ENCODE measurements around the gene KIF26B. TPM values are rescaled to one million over a fixed set of nuclear protein-coding genes. Genes with fewer than 3 reads are reported as not detected.

KIF26B gene
- total RNA-seq, 1 donor from 2014 or later, result 3.4 TPM

- H3K27ac Mint-ChIP-seq (ENCODE audit: unreplicated experiment), result no peak overlapping the region
- H3K9me3 Mint-ChIP-seq (ENCODE audit: unreplicated experiment), result no peaks in the 10 kb centered on the region
- peaks cover 6% of the 10 kb centered on the region for H3K27me3 Mint-ChIP-seq (ENCODE audit: unreplicated experiment)
- H3K36me3 Mint-ChIP-seq (ENCODE audit: low read depth, unreplicated experiment), result no peaks in the 10 kb centered on the region
- no peak for DNase-seq (ENCODE audit: low spot score)
- no peak overlapping the region for H3K4me3 Mint-ChIP-seq (ENCODE audit: unreplicated experiment)
- peaks cover 24% of the 10 kb centered on the region for H3K4me1 Mint-ChIP-seq (ENCODE audit: unreplicated experiment)
- no peak for TF ChIP-seq CTCF (IDR thresholded peaks at IDR 0.05; ENCODE audit: unreplicated experiment)
Observed at GRCh38 chr1:245751726-245752470, 597.1 kb downstream of the KIF26B start.

- no peaks in the 10 kb centered on the region for H3K36me3 Mint-ChIP-seq (ENCODE audit: low read depth, unreplicated experiment)
- no peak for TF ChIP-seq CTCF (IDR thresholded peaks at IDR 0.05; ENCODE audit: unreplicated experiment)
- no peak for DNase-seq (ENCODE audit: low spot score)
- no peak overlapping the region for H3K4me3 Mint-ChIP-seq (ENCODE audit: unreplicated experiment)
- H3K9me3 Mint-ChIP-seq (ENCODE audit: unreplicated experiment), result no peaks in the 10 kb centered on the region
- peaks cover 24% of the 10 kb centered on the region for H3K4me1 Mint-ChIP-seq (ENCODE audit: unreplicated experiment)
- no peak overlapping the region for H3K27ac Mint-ChIP-seq (ENCODE audit: unreplicated experiment)
- peaks cover 6% of the 10 kb centered on the region for H3K27me3 Mint-ChIP-seq (ENCODE audit: unreplicated experiment)
Observed at GRCh38 chr1:245752561-245752960, 597.8 kb downstream of the KIF26B start.

DNA sequence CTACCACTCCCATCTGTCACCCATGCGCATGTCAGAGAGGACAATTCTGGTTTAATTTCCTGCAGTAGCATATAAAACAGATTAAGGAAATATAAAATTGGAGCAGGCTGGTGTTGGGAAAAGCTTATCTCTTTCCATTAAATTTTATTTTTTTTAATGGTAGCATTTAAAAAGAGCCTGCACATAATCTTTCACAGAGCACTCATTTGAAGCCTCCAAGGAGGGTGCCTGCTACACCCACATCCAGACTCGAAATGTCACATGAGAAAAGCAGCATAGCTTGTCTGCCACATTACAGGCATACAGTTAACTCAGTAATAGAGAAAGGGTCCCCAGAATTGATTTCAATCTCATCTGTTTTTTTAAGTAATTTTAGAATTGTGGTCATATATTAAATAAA, 599.0 kb downstream of the KIF26B start:
- Mint-ChIP-seq H3K27ac (ENCODE audit: unreplicated experiment) (no peak overlapping the region), H3K4me3 (ENCODE audit: unreplicated experiment) (no peak overlapping the region), H3K4me1 (ENCODE audit: unreplicated experiment) (peaks cover 24% of the 10 kb centered on the region), H3K27me3 (ENCODE audit: unreplicated experiment) (peaks cover 6% of the 10 kb centered on the region), H3K36me3 (ENCODE audit: low read depth, unreplicated experiment) (no peaks in the 10 kb centered on the region), H3K9me3 (ENCODE audit: unreplicated experiment) (no peaks in the 10 kb centered on the region)
- no peak for TF ChIP-seq CTCF (IDR thresholded peaks at IDR 0.05; ENCODE audit: unreplicated experiment)
- DNase-seq (ENCODE audit: low spot score), result no peak

DNA sequence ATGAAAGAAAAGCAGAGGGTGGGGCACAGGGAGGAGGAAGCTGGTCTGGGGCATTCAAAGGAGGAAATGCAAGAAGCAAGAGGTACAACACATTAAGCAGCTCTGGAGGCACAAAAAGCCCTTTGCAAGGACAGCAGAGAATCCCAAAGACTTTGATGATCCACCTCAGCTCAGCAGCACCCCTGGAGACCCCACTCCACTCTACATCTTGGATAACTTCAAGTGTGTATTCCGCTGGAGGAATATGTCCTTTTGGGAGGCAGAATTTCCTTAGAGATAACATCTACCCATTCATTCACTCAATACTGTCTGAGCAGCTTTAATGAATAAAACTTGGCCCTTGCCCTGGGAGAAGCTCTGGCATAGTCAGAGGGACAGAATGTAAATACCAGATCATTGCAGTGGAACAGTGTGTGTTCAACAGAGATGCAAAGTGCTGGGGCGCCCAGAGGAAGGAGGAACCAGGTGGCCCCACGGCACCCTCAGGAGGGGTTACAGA, 599.7 kb downstream of the KIF26B start:
- DNase-seq (ENCODE audit: low spot score), result no peak
- H3K27ac Mint-ChIP-seq (ENCODE audit: unreplicated experiment), result no peak overlapping the region
- no peaks in the 10 kb centered on the region for H3K9me3 Mint-ChIP-seq (ENCODE audit: unreplicated experiment)
- TF ChIP-seq CTCF (IDR thresholded peaks at IDR 0.05; ENCODE audit: unreplicated experiment), result no peak
- H3K4me3 Mint-ChIP-seq (ENCODE audit: unreplicated experiment), result no peak overlapping the region
- no peaks in the 10 kb centered on the region for H3K36me3 Mint-ChIP-seq (ENCODE audit: low read depth, unreplicated experiment)
- H3K4me1 Mint-ChIP-seq (ENCODE audit: unreplicated experiment), result peaks cover 24% of the 10 kb centered on the region
- peaks cover 6% of the 10 kb centered on the region for H3K27me3 Mint-ChIP-seq (ENCODE audit: unreplicated experiment)
